NB4 (cell line): Measurements from ENCODE around the gene PRKG1.

ENCODE experiments used
- MYC ChIP-seq: IDR thresholded peaks from 2 replicates; pipeline ENCODE4 v1.6.1; 2011; ENCODE audit warnings: low read depth, low read length
- POLR2A ChIP-seq: IDR thresholded peaks from 2 replicates; pipeline ENCODE4 v1.6.1; 2011; ENCODE audit warnings: mild to moderate bottlenecking; ENCODE audit not compliant: insufficient read length; ENCODE audit errors: extremely low read depth
- TF ChIP-seq, protein P1 (sequence below): IDR thresholded peaks from one replicate; pipeline ENCODE4 v1.5.1; 2012; ENCODE audit warnings: low read depth, low read length
- TF ChIP-seq, protein P2 (sequence below): IDR thresholded peaks from 2 replicates; pipeline ENCODE4 v1.6.1; 2011; ENCODE audit warnings: low read depth, low read length

DNA sequence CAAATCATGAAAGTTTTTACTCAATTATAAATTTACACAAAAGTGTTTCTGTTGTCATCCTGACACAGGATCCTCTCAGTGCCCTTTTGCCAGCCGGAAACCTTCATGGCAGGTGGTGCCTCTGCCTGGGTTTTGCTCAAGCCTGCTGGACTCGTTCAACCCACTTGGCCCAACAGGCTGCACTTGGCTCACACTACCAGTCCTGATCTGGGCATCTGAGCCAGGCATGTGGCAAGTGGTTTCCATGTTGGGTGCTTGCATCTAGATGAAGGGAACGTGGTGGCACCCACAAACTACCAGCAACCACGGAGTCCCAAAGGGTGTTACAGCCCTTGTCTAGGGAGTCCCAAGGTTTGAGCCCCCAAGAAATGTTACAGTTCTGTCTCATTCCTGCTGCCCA is 787.4 kb downstream of the PRKG1 start:
- TF ChIP-seq, protein P1, sequence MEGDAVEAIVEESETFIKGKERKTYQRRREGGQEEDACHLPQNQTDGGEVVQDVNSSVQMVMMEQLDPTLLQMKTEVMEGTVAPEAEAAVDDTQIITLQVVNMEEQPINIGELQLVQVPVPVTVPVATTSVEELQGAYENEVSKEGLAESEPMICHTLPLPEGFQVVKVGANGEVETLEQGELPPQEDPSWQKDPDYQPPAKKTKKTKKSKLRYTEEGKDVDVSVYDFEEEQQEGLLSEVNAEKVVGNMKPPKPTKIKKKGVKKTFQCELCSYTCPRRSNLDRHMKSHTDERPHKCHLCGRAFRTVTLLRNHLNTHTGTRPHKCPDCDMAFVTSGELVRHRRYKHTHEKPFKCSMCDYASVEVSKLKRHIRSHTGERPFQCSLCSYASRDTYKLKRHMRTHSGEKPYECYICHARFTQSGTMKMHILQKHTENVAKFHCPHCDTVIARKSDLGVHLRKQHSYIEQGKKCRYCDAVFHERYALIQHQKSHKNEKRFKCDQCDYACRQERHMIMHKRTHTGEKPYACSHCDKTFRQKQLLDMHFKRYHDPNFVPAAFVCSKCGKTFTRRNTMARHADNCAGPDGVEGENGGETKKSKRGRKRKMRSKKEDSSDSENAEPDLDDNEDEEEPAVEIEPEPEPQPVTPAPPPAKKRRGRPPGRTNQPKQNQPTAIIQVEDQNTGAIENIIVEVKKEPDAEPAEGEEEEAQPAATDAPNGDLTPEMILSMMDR = no peak
- no peak for TF ChIP-seq POLR2A
- TF ChIP-seq, protein P2, sequence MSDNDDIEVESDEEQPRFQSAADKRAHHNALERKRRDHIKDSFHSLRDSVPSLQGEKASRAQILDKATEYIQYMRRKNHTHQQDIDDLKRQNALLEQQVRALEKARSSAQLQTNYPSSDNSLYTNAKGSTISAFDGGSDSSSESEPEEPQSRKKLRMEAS = no peak
- TF ChIP-seq MYC = no peak
